Left ventricle myocardium inferior (tissue), 1 donor: ENCODE data around the gene SHROOM2. TPM values are rescaled to one million over a fixed set of nuclear protein-coding genes. Genes with fewer than 3 reads are reported as not detected.

Experiments used
- DNase-seq: peaks from one replicate; pipeline ENCODE4 v3.0.0-alpha.2; 2020
- H3K27ac ChIP-seq: fragments of 200-600 bp; replicated peaks from 2 replicates; pipeline ENCODE4 v1.8.0; 2021
- H3K27me3 ChIP-seq: fragments of 200-600 bp; 2 replicates; pipeline ENCODE4 v1.8.0; 2021; ENCODE audit warnings: low read depth
- H3K36me3 ChIP-seq: fragments of 200-600 bp; 2 replicates; pipeline ENCODE4 v1.8.0; 2021
- H3K4me1 ChIP-seq: fragments of 200-600 bp; 2 replicates; pipeline ENCODE4 v1.8.0; 2021
- H3K4me3 ChIP-seq: fragments of 200-600 bp; 2 replicates; pipeline ENCODE4 v1.8.0; 2021; ENCODE audit warnings: mild to moderate bottlenecking, moderate library complexity
- H3K9me3 ChIP-seq: fragments of 200-600 bp; replicated peaks from 2 replicates; pipeline ENCODE4 v1.8.0; 2021
- intact Hi-C: fragments of 100-400 bp; cut with micrococcal nuclease; formaldehyde crosslinking; loops from one replicate; pipeline ENCODE4 v1.11.0; 2022
- long read RNA-seq: library from polyadenylated mRNA; unstranded; transcript quantifications from one replicate; pipeline ENCODE4 v2.0.0, GENCODE V29; 2021
- total RNA-seq: library from RNA; stranded (reverse); fragmentation: NEBNext Ultra II Directional; extraction: Animal tissue kit (Norgen Biotek cat#: 25700); gene quantifications from one replicate; pipeline ENCODE4 v1.2.1, GENCODE V29; 2021
- TF ChIP-seq, protein P1 (sequence below): fragments of 200-600 bp; IDR thresholded peaks from 2 replicates; pipeline ENCODE4 v1.8.0; 2021; ENCODE audit warnings: antibody characterized with exemption, mild to moderate bottlenecking, borderline replicate concordance
- donor health status: DM: no; HTN: yes; CAD: no; lungs with severe emphysema.

SHROOM2 gene, protein sequence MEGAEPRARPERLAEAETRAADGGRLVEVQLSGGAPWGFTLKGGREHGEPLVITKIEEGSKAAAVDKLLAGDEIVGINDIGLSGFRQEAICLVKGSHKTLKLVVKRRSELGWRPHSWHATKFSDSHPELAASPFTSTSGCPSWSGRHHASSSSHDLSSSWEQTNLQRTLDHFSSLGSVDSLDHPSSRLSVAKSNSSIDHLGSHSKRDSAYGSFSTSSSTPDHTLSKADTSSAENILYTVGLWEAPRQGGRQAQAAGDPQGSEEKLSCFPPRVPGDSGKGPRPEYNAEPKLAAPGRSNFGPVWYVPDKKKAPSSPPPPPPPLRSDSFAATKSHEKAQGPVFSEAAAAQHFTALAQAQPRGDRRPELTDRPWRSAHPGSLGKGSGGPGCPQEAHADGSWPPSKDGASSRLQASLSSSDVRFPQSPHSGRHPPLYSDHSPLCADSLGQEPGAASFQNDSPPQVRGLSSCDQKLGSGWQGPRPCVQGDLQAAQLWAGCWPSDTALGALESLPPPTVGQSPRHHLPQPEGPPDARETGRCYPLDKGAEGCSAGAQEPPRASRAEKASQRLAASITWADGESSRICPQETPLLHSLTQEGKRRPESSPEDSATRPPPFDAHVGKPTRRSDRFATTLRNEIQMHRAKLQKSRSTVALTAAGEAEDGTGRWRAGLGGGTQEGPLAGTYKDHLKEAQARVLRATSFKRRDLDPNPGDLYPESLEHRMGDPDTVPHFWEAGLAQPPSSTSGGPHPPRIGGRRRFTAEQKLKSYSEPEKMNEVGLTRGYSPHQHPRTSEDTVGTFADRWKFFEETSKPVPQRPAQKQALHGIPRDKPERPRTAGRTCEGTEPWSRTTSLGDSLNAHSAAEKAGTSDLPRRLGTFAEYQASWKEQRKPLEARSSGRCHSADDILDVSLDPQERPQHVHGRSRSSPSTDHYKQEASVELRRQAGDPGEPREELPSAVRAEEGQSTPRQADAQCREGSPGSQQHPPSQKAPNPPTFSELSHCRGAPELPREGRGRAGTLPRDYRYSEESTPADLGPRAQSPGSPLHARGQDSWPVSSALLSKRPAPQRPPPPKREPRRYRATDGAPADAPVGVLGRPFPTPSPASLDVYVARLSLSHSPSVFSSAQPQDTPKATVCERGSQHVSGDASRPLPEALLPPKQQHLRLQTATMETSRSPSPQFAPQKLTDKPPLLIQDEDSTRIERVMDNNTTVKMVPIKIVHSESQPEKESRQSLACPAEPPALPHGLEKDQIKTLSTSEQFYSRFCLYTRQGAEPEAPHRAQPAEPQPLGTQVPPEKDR (N-terminal part only)
- total RNA-seq = 0.71 TPM
- long read RNA-seq, partial matches to known transcripts = 1 of 1 reads
- long read RNA-seq, other reads (novel, unspliced or antisense) = 0 of 1 reads

DNA sequence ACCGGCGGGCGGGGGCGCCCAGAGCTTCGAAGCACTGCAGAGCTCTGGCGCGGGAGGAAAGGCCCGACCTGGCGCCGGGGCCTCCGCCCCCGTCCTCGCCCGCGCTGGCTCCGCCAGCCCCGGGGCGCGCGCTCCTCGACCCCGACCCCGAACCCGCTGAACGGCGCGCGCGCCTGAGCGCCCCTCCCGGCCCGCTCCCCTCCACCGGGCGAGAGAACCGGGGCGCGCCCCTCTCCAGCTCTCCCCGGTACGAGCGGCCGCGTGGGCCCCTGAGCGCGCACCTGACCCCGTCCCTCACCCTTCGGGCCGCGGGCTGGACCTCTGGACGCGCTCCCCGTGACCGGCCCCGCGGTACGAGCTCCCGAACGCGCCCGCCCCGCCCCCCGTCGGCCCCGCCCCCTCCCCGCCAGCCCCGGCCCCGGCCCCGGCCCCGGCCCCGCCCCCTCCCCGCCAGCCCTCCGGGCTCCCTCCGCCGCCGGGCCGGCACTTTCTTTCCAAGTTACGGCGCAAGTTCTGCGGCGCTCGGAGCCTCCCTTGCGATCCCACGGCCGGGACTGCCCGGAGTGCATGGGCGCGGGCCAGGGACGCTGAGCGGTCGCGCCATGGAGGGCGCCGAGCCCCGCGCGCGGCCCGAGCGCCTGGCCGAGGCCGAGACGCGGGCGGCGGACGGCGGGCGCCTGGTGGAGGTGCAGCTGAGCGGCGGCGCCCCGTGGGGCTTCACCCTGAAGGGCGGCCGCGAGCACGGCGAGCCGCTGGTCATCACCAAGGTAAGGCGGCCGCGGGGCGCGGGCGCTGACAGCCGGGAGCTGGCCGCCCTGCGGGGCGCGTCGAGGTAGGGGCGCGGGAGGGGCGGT, at the start of gene SHROOM2:
Gene SHROOM2 (plus strand): TSS at position 486 of the 854 bp plus-strand sequence. CDS start 117 bp downstream, at position 603.
- intact Hi-C loops = no loop called here
- peaks cover 4% of the 10 kb centered on the region for H3K27me3 ChIP-seq
- H3K9me3 ChIP-seq = no peaks in the 10 kb centered on the region
- H3K27ac ChIP-seq = no peak within 1 kb of the TSS
- peaks cover 7% of the 10 kb centered on the region for H3K4me1 ChIP-seq
- DNase-seq = no peak
- peak within 1 kb of the TSS; percentile 67 for H3K4me3 ChIP-seq
- TF ChIP-seq, protein P1, sequence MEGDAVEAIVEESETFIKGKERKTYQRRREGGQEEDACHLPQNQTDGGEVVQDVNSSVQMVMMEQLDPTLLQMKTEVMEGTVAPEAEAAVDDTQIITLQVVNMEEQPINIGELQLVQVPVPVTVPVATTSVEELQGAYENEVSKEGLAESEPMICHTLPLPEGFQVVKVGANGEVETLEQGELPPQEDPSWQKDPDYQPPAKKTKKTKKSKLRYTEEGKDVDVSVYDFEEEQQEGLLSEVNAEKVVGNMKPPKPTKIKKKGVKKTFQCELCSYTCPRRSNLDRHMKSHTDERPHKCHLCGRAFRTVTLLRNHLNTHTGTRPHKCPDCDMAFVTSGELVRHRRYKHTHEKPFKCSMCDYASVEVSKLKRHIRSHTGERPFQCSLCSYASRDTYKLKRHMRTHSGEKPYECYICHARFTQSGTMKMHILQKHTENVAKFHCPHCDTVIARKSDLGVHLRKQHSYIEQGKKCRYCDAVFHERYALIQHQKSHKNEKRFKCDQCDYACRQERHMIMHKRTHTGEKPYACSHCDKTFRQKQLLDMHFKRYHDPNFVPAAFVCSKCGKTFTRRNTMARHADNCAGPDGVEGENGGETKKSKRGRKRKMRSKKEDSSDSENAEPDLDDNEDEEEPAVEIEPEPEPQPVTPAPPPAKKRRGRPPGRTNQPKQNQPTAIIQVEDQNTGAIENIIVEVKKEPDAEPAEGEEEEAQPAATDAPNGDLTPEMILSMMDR = no peak
- H3K36me3 ChIP-seq = no peaks in the 10 kb centered on the region

DNA sequence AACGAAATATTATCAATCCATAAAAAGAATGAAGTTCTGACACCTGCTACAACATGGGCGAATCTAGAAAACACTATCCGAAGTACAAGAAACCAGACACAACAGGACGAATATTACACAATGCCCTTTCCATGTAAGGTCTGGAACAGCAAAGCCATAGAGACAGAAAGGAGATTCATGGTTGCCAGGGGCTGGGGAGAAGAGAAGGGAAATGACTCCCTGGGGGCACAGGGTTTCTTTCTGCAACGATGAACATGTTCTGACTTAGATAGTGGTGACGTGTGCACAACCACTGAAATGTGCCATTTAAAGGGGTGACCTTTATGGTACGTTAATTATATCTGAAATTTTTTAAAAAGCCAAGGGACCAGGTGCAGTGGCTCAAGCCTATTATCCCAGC, 48.9 kb upstream of the SHROOM2 start:
- H3K4me1 ChIP-seq = no peaks in the 10 kb centered on the region
- H3K27me3 ChIP-seq = no peaks in the 10 kb centered on the region
- intact Hi-C loops = no loop called here
- TF ChIP-seq, protein P1 = no peak
- DNase-seq = no peak
- no peak overlapping the region for H3K27ac ChIP-seq
- no peak overlapping the region for H3K4me3 ChIP-seq
- no peaks in the 10 kb centered on the region for H3K36me3 ChIP-seq
- H3K9me3 ChIP-seq = no peaks in the 10 kb centered on the region

DNA sequence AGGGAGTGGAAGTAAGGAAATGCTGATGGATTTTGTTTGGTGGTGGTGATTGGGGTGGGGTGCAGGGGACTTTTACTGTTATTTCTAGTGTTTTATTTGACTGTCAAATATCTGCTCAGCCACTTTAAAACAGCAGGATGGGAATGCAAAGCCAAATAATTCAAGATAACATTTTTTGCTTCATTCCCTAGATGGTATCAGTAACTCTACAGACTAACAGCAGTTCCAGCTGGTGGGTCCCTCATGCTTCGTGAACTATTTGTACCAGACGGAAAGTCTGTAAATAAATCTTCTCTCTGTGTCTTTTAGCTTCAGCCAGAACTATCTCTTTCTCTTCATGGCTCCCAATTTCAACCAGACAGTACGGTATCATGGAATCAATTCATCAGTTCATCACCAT, 48.1 kb upstream of the SHROOM2 start:
- no peak for DNase-seq
- H3K27ac ChIP-seq = no peak overlapping the region
- no peaks in the 10 kb centered on the region for H3K4me1 ChIP-seq
- no peak overlapping the region for H3K4me3 ChIP-seq
- H3K9me3 ChIP-seq = no peaks in the 10 kb centered on the region
- TF ChIP-seq, protein P1 = no peak
- no peaks in the 10 kb centered on the region for H3K36me3 ChIP-seq
- intact Hi-C loops = no loop called here
- H3K27me3 ChIP-seq = no peaks in the 10 kb centered on the region

DNA sequence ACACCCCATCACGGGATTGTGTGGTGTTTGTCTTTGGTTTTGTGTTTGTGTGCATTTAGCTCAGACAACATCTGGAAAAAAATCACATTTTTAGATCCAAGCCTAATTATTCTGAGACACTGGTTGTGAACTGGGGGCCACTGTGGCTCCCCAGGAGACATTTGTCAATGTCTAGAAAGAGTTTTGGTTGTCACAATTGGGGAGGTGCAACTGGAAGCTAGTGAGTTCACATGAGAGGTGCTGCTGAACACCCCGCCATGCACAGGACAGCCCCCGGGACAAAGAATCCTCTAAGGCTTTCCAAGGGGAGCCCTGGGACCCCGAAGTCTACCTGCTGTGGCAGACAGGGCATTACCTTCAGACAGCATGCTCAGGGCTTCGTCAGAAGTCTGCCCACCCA, 47.1 kb upstream of the SHROOM2 start:
- TF ChIP-seq, protein P1 = no peak
- Histone ChIP-seq H3K9me3 (no peaks in the 10 kb centered on the region), H3K4me3 (no peak overlapping the region), H3K27ac (no peak overlapping the region), H3K27me3 (no peaks in the 10 kb centered on the region), H3K4me1 (no peaks in the 10 kb centered on the region), H3K36me3 (no peaks in the 10 kb centered on the region)
- intact Hi-C loops = no loop called here
- DNase-seq = no peak
